Measurements from ENCODE around the gene UGT2A1. TPM values are rescaled to one million over a fixed set of nuclear protein-coding genes. Genes with fewer than 3 reads are reported as not detected.

UGT2A1 gene
- total and polyA plus RNA-seq, 4 donors = 0.05 to 6.6 (median 0.25) TPM

GRCh38 chr4:69563424-69563823 is 89.6 kb downstream of the UGT2A1 start:
- no peak for DNase-seq (ENCODE audit: low spot score)
- Histone ChIP-seq H3K4me3 (ENCODE audit: low read depth in 1 of 3, low read length in 3 of 3) (no peak overlapping the region), H3K9ac (ENCODE audit: low read depth in 1 of 2, low read length in 2 of 2) (no peak overlapping the region), H3K27me3 (ENCODE audit: control insufficient read depth in 4 of 4, insufficient read depth in 4 of 4, low read length in 3 of 4) (no peaks in the 10 kb centered on the region), H3K27ac (ENCODE audit: low read depth in 1 of 2, low read length in 2 of 2) (no peak overlapping the region), H3K4me1 (ENCODE audit: control insufficient read depth in 4 of 4, insufficient read depth in 4 of 4, low read length in 3 of 4) (peaks cover 0 to 3% (median 2%) of the 10 kb centered on the region in 4 donors), H3K9me3 (ENCODE audit: control insufficient read depth in 4 of 4, low read length in 3 of 4) (no peaks in the 10 kb centered on the region), H3K36me3 (ENCODE audit: control insufficient read depth in 4 of 4, insufficient read depth in 3 of 4, low read depth in 1 of 4, low read length in 3 of 4) (no peaks in the 10 kb centered on the region)
- 68% methylated on average over 2 of the region's 2 CpGs for WGBS
- no peak for TF ChIP-seq NR2F2 (IDR thresholded peaks at IDR 0.05)
- TF ChIP-seq ZBTB33 (IDR thresholded peaks at IDR 0.05) = no peak
- TF ChIP-seq YY1 (IDR thresholded peaks at IDR 0.05) = no peak
- TF ChIP-seq GABPA (IDR thresholded peaks at IDR 0.05 in 1 of 2, conservative IDR thresholded peaks at IDR 0.05 in 1 of 2) = no peak

- WGBS = 74% methylated on average over 2 of the region's 2 CpGs
- no peak overlapping the region for H3K9ac ChIP-seq (ENCODE audit: low read depth in 1 of 2, low read length in 2 of 2)
- H3K4me3 ChIP-seq (ENCODE audit: low read depth in 1 of 3, low read length in 3 of 3) = no peak overlapping the region
- H3K4me1 ChIP-seq (ENCODE audit: control insufficient read depth in 4 of 4, insufficient read depth in 4 of 4, low read length in 3 of 4) = peaks cover 6 to 22% (median 15%) of the 10 kb centered on the region in 4 donors
- H3K9me3 ChIP-seq (ENCODE audit: control insufficient read depth in 4 of 4, low read length in 3 of 4) = no peaks in the 10 kb centered on the region
- no peaks in the 10 kb centered on the region for H3K27me3 ChIP-seq (ENCODE audit: control insufficient read depth in 4 of 4, insufficient read depth in 4 of 4, low read length in 3 of 4)
- TF ChIP-seq YY1 (IDR thresholded peaks at IDR 0.05) = no peak
- no peak for TF ChIP-seq FOXA1 (IDR thresholded peaks at IDR 0.05)
- no peak for TF ChIP-seq JUND (IDR thresholded peaks at IDR 0.05)
- no peak for TF ChIP-seq FOXA2 (IDR thresholded peaks at IDR 0.05)
- TF ChIP-seq HNF4G (IDR thresholded peaks at IDR 0.05) = no peak
- no peak for TF ChIP-seq SP1 (IDR thresholded peaks at IDR 0.05)
- no peak for TF ChIP-seq REST (IDR thresholded peaks at IDR 0.05)
- no peak for TF ChIP-seq GABPA (IDR thresholded peaks at IDR 0.05 in 1 of 2, conservative IDR thresholded peaks at IDR 0.05 in 1 of 2)
- TF ChIP-seq ATF3 (IDR thresholded peaks at IDR 0.05) = no peak
- TF ChIP-seq HNF4A (conservative IDR thresholded peaks at IDR 0.05) = no peak
- TF ChIP-seq TAF1 (conservative IDR thresholded peaks at IDR 0.05) = no peak
- no peak for DNase-seq (ENCODE audit: low spot score)
- H3K27ac ChIP-seq (ENCODE audit: low read depth in 1 of 2, low read length in 2 of 2) = no peak overlapping the region
- H3K36me3 ChIP-seq (ENCODE audit: control insufficient read depth in 4 of 4, insufficient read depth in 3 of 4, low read depth in 1 of 4, low read length in 3 of 4) = no peaks in the 10 kb centered on the region
Observed at GRCh38 chr4:69549651-69550050, 103.4 kb downstream of the UGT2A1 start.
